ENCODE measurements around the gene SEMA4D.

SEMA4D gene

GRCh38 chr9:89425921-89426383 lies 72.0 kb downstream of the SEMA4D start:
- H3K27ac ChIP-seq, result no peak overlapping the region
- no peak for TF ChIP-seq CTCF (conservative IDR thresholded peaks at IDR 0.05)

- no peak for TF ChIP-seq CTCF (conservative IDR thresholded peaks at IDR 0.05)
- no peak overlapping the region for H3K27ac ChIP-seq
Measured at GRCh38 chr9:89425024-89425805, 72.7 kb downstream of the SEMA4D start.

- H3K27ac ChIP-seq, result no peak overlapping the region
- TF ChIP-seq CTCF (conservative IDR thresholded peaks at IDR 0.05), result no peak
Measured at GRCh38 chr9:89422151-89422975, 75.5 kb downstream of the SEMA4D start.

GRCh38 chr9:89421595-89421994 lies 76.3 kb downstream of the SEMA4D start:
- H3K27ac ChIP-seq, result no peak overlapping the region
- TF ChIP-seq CTCF (conservative IDR thresholded peaks at IDR 0.05), result no peak

- H3K27ac ChIP-seq, result no peak overlapping the region
- TF ChIP-seq CTCF (conservative IDR thresholded peaks at IDR 0.05), result no peak
Measured at GRCh38 chr9:89420397-89421178, 77.3 kb downstream of the SEMA4D start.

GRCh38 chr9:89419978-89420394 lies 77.9 kb downstream of the SEMA4D start:
- TF ChIP-seq CTCF (conservative IDR thresholded peaks at IDR 0.05), result no peak
- no peak overlapping the region for H3K27ac ChIP-seq

Data from VCaP (cell line).